HEK293 (cell line): Measurements from ENCODE around the gene GNPTAB.

Source experiments
- BCL11B ChIP-seq: fragments of 450-650 bp; formaldehyde crosslinking; IDR thresholded peaks from 2 replicates; pipeline ENCODE4 v1.5.1; 2016; ENCODE audit warnings: low read depth, missing biosample characterization, missing genetic modification characterization
- FEZF1 ChIP-seq: fragments of 450-650 bp; formaldehyde crosslinking; IDR thresholded peaks from 2 replicates; pipeline ENCODE4 v1.5.1; 2016; ENCODE audit warnings: missing biosample characterization, missing genetic modification characterization
- GLIS1 ChIP-seq: fragments of 450-650 bp; formaldehyde crosslinking; IDR thresholded peaks from 2 replicates; pipeline ENCODE4 v1.5.1; 2016; ENCODE audit warnings: missing biosample characterization, missing genetic modification characterization
- HIC1 ChIP-seq: fragments of 450-650 bp; formaldehyde crosslinking; IDR thresholded peaks from 2 replicates; pipeline ENCODE4 v1.5.1; 2016; ENCODE audit warnings: missing biosample characterization, missing genetic modification characterization
- HOXD13 ChIP-seq: sonication (generic); formaldehyde crosslinking; IDR thresholded peaks from 2 replicates; pipeline ENCODE4 v1.8.0; 2022; ENCODE audit warnings: missing genetic modification reagents, borderline replicate concordance
- KLF10 ChIP-seq: fragments of 450-650 bp; IDR thresholded peaks from 2 replicates; pipeline ENCODE4 v1.5.1; 2018; ENCODE audit warnings: missing biosample characterization, mild to moderate bottlenecking, missing genetic modification characterization
- PRDM2 ChIP-seq: fragments of 450-650 bp; formaldehyde crosslinking; IDR thresholded peaks from 2 replicates; pipeline ENCODE4 v1.5.1; 2016; ENCODE audit warnings: missing biosample characterization, missing genetic modification characterization, borderline replicate concordance
- YY1 ChIP-seq: fragments of 450-650 bp; formaldehyde crosslinking; IDR thresholded peaks from 2 replicates; pipeline ENCODE4 v1.5.1; 2018; ENCODE audit warnings: missing biosample characterization, missing genetic modification characterization
- ZBTB48 ChIP-seq: fragments of 450-650 bp; formaldehyde crosslinking; IDR thresholded peaks from 2 replicates; pipeline ENCODE4 v1.5.1; 2016; ENCODE audit warnings: missing biosample characterization, missing genetic modification characterization
- ZNF132 ChIP-seq: fragments of 450-650 bp; formaldehyde crosslinking; IDR thresholded peaks from 2 replicates; pipeline ENCODE4 v1.5.1; 2017; ENCODE audit warnings: missing biosample characterization, missing genetic modification characterization, borderline replicate concordance
- ZNF146 ChIP-seq: fragments of 450-650 bp; formaldehyde crosslinking; IDR thresholded peaks from 2 replicates; pipeline ENCODE4 v1.5.1; 2016; ENCODE audit warnings: missing biosample characterization, missing genetic modification characterization
- ZNF16 ChIP-seq: fragments of 450-650 bp; formaldehyde crosslinking; IDR thresholded peaks from 2 replicates; pipeline ENCODE4 v1.5.1; 2016; ENCODE audit warnings: low read depth, missing biosample characterization, missing genetic modification characterization
- ZNF174 ChIP-seq: fragments of 450-650 bp; formaldehyde crosslinking; IDR thresholded peaks from 2 replicates; pipeline ENCODE4 v1.5.0; 2017; ENCODE audit warnings: missing biosample characterization, mild to moderate bottlenecking, missing genetic modification characterization
- ZNF18 ChIP-seq: fragments of 450-650 bp; formaldehyde crosslinking; IDR thresholded peaks from 2 replicates; pipeline ENCODE4 v1.5.1; 2016; ENCODE audit warnings: missing biosample characterization, missing genetic modification characterization
- ZNF274 ChIP-seq, 2 experiments: fragments of 200-500 bp in 1 of 2; fragments of 450-650 bp in 1 of 2; sonication (Bioruptor generic) in 1 of 2; formaldehyde crosslinking in 1 of 2; IDR thresholded peaks; 2 replicates each; pipeline versions ENCODE4 v1.5.1 to v1.6.1; 2014 to 2016; ENCODE audit warnings: borderline replicate concordance in 1 of 2, inconsistent platforms in 1 of 2, low read length in 1 of 2, missing biosample characterization in 1 of 2, missing genetic modification characterization in 1 of 2
- ZNF544 ChIP-seq: fragments of 450-650 bp; formaldehyde crosslinking; IDR thresholded peaks from 2 replicates; pipeline ENCODE4 v1.5.0; 2017; ENCODE audit warnings: missing biosample characterization, missing genetic modification characterization
- ZNF549 ChIP-seq: fragments of 450-650 bp; IDR thresholded peaks from 2 replicates; pipeline ENCODE4 v1.5.1; 2018; ENCODE audit warnings: missing biosample characterization, missing genetic modification characterization, mild to moderate bottlenecking, inconsistent platforms, moderate library complexity
- ZNF560 ChIP-seq: fragments of 450-650 bp; formaldehyde crosslinking; IDR thresholded peaks from 2 replicates; pipeline ENCODE4 v1.5.1; 2017; ENCODE audit warnings: missing biosample characterization, missing genetic modification characterization, borderline replicate concordance
- ZNF561 ChIP-seq: fragments of 450-650 bp; IDR thresholded peaks from 2 replicates; pipeline ENCODE4 v1.5.1; 2018; ENCODE audit warnings: missing biosample characterization, missing genetic modification characterization, borderline replicate concordance
- ZNF658 ChIP-seq: fragments of 450-650 bp; formaldehyde crosslinking; IDR thresholded peaks from 2 replicates; pipeline ENCODE4; 2016; ENCODE audit warnings: missing biosample characterization, missing genetic modification characterization
- ZNF707 ChIP-seq: fragments of 450-650 bp; formaldehyde crosslinking; IDR thresholded peaks from 2 replicates; pipeline ENCODE4 v1.5.1; 2016; ENCODE audit warnings: missing biosample characterization, missing genetic modification characterization
- ZNF76 ChIP-seq: fragments of 450-650 bp; formaldehyde crosslinking; IDR thresholded peaks from 2 replicates; pipeline ENCODE4; 2016; ENCODE audit warnings: low read depth, missing biosample characterization, missing genetic modification characterization, borderline replicate concordance
- TF ChIP-seq, protein P1 (sequence below): fragments of 450-650 bp; formaldehyde crosslinking; IDR thresholded peaks from 2 replicates; pipeline ENCODE4; 2016; ENCODE audit warnings: missing biosample characterization, missing genetic modification characterization
- TF ChIP-seq, protein P2 (sequence below): fragments of 450-650 bp; IDR thresholded peaks from 2 replicates; pipeline ENCODE4 v1.5.1; 2018; ENCODE audit warnings: missing biosample characterization, missing genetic modification characterization
- TF ChIP-seq, protein P3 (sequence below): fragments of 450-650 bp; formaldehyde crosslinking; IDR thresholded peaks from 2 replicates; pipeline ENCODE4 v1.5.1; 2016; ENCODE audit warnings: missing biosample characterization, missing genetic modification characterization

GNPTAB gene

DNA sequence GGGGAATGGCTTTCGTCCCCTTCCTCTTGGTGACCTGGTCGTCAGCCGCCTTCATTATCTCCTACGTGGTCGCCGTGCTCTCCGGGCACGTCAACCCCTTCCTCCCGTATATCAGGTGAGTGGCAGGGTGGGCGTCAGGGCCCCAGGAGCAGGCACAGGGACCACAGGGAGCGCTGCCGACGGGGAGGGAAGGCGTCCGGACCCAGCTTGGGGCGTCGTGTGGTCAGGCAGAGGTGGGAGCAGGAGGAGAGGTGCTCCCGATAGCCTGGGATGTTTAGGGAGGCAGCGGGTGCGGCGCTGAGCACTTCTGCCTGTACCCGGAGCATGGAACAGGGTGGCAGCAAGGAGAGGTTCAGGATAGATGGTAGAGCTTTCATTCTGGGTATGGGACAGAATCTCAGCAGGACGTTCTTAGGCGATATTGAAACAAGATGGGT is 47.1 kb upstream of the GNPTAB start (continued):
- TF ChIP-seq HIC1 (peak; percentile 18; the same call in 1 of the 2 replicates), ZNF174 (tag by site-specific recombination) (no peak), ZNF707 (no peak), ZNF560 (tag by site-specific recombination) (no peak), ZNF658 (tag by site-specific recombination) (no peak), ZNF549 (tag by site-specific recombination) (no peak), ZNF132 (no peak), YY1 (tag by site-specific recombination) (no peak), ZNF561 (no peak), HOXD13 (CRISPR knock-in tag) (no peak), ZNF76 (tag by site-specific recombination) (peak; percentile 12; the same call in 1 of the 2 replicates), ZNF274 (IDR thresholded peaks at IDR 0.05; ENCODE audit: low read length) (no peak), ZNF274 (tag by site-specific recombination; IDR thresholded peaks at IDR 0.05; ENCODE audit: borderline replicate concordance) (no peak), GLIS1 (tag by site-specific recombination) (no peak), BCL11B (tag by site-specific recombination) (no peak), ZNF18 (no peak), FEZF1 (tag by site-specific recombination) (no peak), ZNF146 (no peak), ZBTB48 (peak; percentile 16; the same call in 1 of the 2 replicates), ZNF544 (tag by site-specific recombination) (no peak), KLF10 (tag by site-specific recombination) (no peak), ZNF16 (tag by site-specific recombination) (no peak), PRDM2 (peak; percentile 66; the same call in 1 of the 2 replicates)
- TF ChIP-seq, protein P1, sequence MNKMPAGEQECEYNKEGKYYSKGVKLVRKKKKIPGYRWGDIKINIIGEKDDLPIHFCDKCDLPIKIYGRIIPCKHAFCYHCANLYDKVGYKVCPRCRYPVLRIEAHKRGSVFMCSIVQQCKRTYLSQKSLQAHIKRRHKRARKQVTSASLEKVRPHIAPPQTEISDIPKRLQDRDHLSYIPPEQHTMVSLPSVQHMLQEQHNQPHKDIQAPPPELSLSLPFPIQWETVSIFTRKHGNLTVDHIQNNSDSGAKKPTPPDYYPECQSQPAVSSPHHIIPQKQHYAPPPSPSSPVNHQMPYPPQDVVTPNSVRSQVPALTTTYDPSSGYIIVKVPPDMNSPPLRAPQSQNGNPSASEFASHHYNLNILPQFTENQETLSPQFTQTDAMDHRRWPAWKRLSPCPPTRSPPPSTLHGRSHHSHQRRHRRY (tag by site-specific recombination): no peak
- TF ChIP-seq, protein P2, sequence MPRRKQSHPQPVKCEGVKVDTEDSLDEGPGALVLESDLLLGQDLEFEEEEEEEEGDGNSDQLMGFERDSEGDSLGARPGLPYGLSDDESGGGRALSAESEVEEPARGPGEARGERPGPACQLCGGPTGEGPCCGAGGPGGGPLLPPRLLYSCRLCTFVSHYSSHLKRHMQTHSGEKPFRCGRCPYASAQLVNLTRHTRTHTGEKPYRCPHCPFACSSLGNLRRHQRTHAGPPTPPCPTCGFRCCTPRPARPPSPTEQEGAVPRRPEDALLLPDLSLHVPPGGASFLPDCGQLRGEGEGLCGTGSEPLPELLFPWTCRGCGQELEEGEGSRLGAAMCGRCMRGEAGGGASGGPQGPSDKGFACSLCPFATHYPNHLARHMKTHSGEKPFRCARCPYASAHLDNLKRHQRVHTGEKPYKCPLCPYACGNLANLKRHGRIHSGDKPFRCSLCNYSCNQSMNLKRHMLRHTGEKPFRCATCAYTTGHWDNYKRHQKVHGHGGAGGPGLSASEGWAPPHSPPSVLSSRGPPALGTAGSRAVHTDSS: no peak
- TF ChIP-seq, protein P3, sequence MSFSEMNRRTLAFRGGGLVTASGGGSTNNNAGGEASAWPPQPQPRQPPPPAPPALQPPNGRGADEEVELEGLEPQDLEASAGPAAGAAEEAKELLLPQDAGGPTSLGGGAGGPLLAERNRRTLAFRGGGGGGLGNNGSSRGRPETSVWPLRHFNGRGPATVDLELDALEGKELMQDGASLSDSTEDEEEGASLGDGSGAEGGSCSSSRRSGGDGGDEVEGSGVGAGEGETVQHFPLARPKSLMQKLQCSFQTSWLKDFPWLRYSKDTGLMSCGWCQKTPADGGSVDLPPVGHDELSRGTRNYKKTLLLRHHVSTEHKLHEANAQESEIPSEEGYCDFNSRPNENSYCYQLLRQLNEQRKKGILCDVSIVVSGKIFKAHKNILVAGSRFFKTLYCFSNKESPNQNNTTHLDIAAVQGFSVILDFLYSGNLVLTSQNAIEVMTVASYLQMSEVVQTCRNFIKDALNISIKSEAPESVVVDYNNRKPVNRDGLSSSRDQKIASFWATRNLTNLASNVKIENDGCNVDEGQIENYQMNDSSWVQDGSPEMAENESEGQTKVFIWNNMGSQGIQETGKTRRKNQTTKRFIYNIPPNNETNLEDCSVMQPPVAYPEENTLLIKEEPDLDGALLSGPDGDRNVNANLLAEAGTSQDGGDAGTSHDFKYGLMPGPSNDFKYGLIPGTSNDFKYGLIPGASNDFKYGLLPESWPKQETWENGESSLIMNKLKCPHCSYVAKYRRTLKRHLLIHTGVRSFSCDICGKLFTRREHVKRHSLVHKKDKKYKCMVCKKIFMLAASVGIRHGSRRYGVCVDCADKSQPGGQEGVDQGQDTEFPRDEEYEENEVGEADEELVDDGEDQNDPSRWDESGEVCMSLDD (tag by site-specific recombination): no peak
